HepG2 (cell line): ENCODE measurements around the gene ZBTB4. TPM values are rescaled to one million over a fixed set of nuclear protein-coding genes. Genes with fewer than 3 reads are reported as not detected.

ENCODE experiments used
- ATAC-seq: fragments of 200-7000 bp; cut with Tn5 transposase; 3 replicates; pipeline ENCODE4 v1.9.1; 2020; ENCODE audit warnings: mild to moderate bottlenecking, moderate library complexity
- BruUV-seq: library from RNA; stranded (reverse); fragments of 400-500 nt; replicated peaks from 2 replicates; lab custom pipeline; 2021; lab: Mats Ljungman, UMichigan
- CTCF ChIA-PET: fragments of 300-600 bp; formaldehyde crosslinking; extraction: SDS; loops from one replicate; lab custom pipeline; 2021; ENCODE audit warnings: low total read pairs, inconsistent platforms, low intra/inter-chr PET ratio; lab: Yijun Ruan, JAX
- POLR2A ChIA-PET: fragments of 350-600 bp; sonication (Branson Sonifier 250); formaldehyde crosslinking; loops from one replicate; lab custom pipeline; 2020; ENCODE audit warnings: antibody characterized with exemption, inconsistent platforms; lab: Yijun Ruan, JAX
- DNase-seq: peaks from one replicate; pipeline ENCODE4 v3.0.0-alpha.2; 2015; ENCODE audit warnings: low spot score
- FAIRE-seq: peaks from 3 replicates; lab custom pipeline; 2011; peaks lifted over from hg19 to GRCh38; lab: Jason Lieb, UNC
- H2AFZ ChIP-seq: one replicate; pipeline ENCODE4 v1.6.1; 2011; ENCODE audit warnings: low read length, inconsistent platforms
- H3K27ac ChIP-seq: fragments of 300-600 bp; 3 replicates; pipeline ENCODE4 v1.8.0; 2011; ENCODE audit warnings: mixed run types, mild to moderate bottlenecking, mixed read lengths, low read length, inconsistent platforms; ENCODE audit not compliant: insufficient read depth; ENCODE audit errors: extremely low read length
- H3K27me3 ChIP-seq, 2 experiments: fragments of 200-600 bp in 1 of 2; 2 replicates in 1 of 2; 3 replicates in 1 of 2; pipeline versions ENCODE4 v1.6.0 to v1.8.0; 2011; ENCODE audit warnings: low read length in 2 of 2, mild to moderate bottlenecking in 2 of 2, moderate library complexity in 2 of 2, inconsistent platforms in 1 of 2; ENCODE audit not compliant: insufficient read depth in 2 of 2, control insufficient read depth in 1 of 2
- H3K36me3 ChIP-seq, 2 experiments: fragments of 200-600 bp in 1 of 2; replicated peaks in 1 of 2; 2 replicates in 1 of 2; 3 replicates in 1 of 2; pipeline versions ENCODE4 v1.5.1 to v1.8.0; 2011; ENCODE audit warnings: low read length in 2 of 2, inconsistent platforms in 1 of 2; ENCODE audit not compliant: insufficient read depth in 2 of 2, control insufficient read depth in 1 of 2
- H3K4me1 ChIP-seq: 2 replicates; pipeline ENCODE4 v1.5.1; 2012; ENCODE audit warnings: low read length, inconsistent platforms; ENCODE audit not compliant: insufficient read depth
- H3K4me2 ChIP-seq: 2 replicates; pipeline ENCODE4 v1.6.0; 2011; ENCODE audit warnings: low read depth, low read length, inconsistent platforms
- H3K4me3 ChIP-seq, 3 experiments: fragments of 200-600 bp in 1 of 3; sonication (generic), shearing (Covaris generic) in 1 of 3; replicated peaks in 1 of 3; 2 replicates each; pipeline ENCODE4 v1.5.1; 2011 to 2016; ENCODE audit warnings: low read length in 3 of 3, inconsistent platforms in 2 of 3, low read depth in 2 of 3, mild to moderate bottlenecking in 2 of 3, control low read depth in 1 of 3, mixed read lengths in 1 of 3; ENCODE audit not compliant: insufficient read depth in 1 of 3
- H3K79me2 ChIP-seq: one replicate; pipeline ENCODE4 v1.6.1; 2011; ENCODE audit warnings: low read length, inconsistent platforms; ENCODE audit not compliant: insufficient read depth
- H3K9ac ChIP-seq: 2 replicates; pipeline ENCODE4 v1.6.0; 2011; ENCODE audit warnings: mild to moderate bottlenecking, low read depth, low read length, inconsistent platforms; ENCODE audit not compliant: insufficient read depth
- H3K9me3 ChIP-seq: 2 replicates; pipeline ENCODE4 v1.5.1; 2012; ENCODE audit warnings: mild to moderate bottlenecking, low read length
- H4K20me1 ChIP-seq: 2 replicates; pipeline ENCODE4 v1.6.0; 2011; ENCODE audit warnings: inconsistent platforms, mild to moderate bottlenecking, low read length, moderate library complexity; ENCODE audit not compliant: insufficient read depth
- AGO2 ChIP-seq: fragments of 200-400 bp; formaldehyde crosslinking; optimal IDR thresholded peaks from 2 replicates; pipeline ENCODE3; 2017; ENCODE audit warnings: mild to moderate bottlenecking, low read depth, low read length, moderate library complexity
- ARID3A ChIP-seq: IDR thresholded peaks from 2 replicates; pipeline ENCODE4 v1.6.1; 2012; ENCODE audit warnings: low read depth, low read length, improper control_type of control experiment
- CENPX ChIP-seq: sonication (generic); formaldehyde crosslinking; IDR thresholded peaks from 2 replicates; pipeline ENCODE4 v1.9.0; 2021; ENCODE audit warnings: mild to moderate bottlenecking, missing genetic modification reagents, moderate library complexity
- HIVEP1 ChIP-seq: sonication (generic); formaldehyde crosslinking; IDR thresholded peaks from 2 replicates; pipeline ENCODE4 v1.4.0; 2020; ENCODE audit warnings: mild to moderate bottlenecking, missing genetic modification reagents
- NFATC3 ChIP-seq: sonication (generic); formaldehyde crosslinking; IDR thresholded peaks from 2 replicates; pipeline ENCODE4 v1.5.1; 2020; ENCODE audit warnings: mild to moderate bottlenecking, missing genetic modification reagents
- NFKB2 ChIP-seq: sonication (generic); formaldehyde crosslinking; IDR thresholded peaks from 2 replicates; pipeline ENCODE4 v1.4.0; 2020; ENCODE audit warnings: missing genetic modification reagents, borderline replicate concordance
- POLR2A ChIP-seq, 2 experiments: IDR thresholded peaks; 2 replicates each; pipeline ENCODE4 v1.6.1; 2011; ENCODE audit warnings: low read depth in 2 of 2, low read length in 2 of 2, mild to moderate bottlenecking in 1 of 2, moderate library complexity in 1 of 2; ENCODE audit not compliant: insufficient read depth in 1 of 2
- PRPF4 ChIP-seq: fragments of 200-400 bp; formaldehyde crosslinking; IDR thresholded peaks from 2 replicates; pipeline ENCODE4 v1.6.1; 2016; ENCODE audit warnings: low read length, low read depth; ENCODE audit not compliant: poor library complexity, severe bottlenecking
- REL ChIP-seq: sonication (generic); formaldehyde crosslinking; conservative IDR thresholded peaks from 2 replicates; pipeline ENCODE4 v1.8.0; 2022; ENCODE audit warnings: mild to moderate bottlenecking, missing genetic modification reagents, moderate library complexity
- SALL1 ChIP-seq: sonication (generic); formaldehyde crosslinking; IDR thresholded peaks from 2 replicates; pipeline ENCODE4 v1.8.0; 2022; ENCODE audit warnings: mild to moderate bottlenecking, missing genetic modification reagents
- ZNF740 ChIP-seq: sonication (generic); formaldehyde crosslinking; IDR thresholded peaks from 2 replicates; pipeline ENCODE4 v1.4.0; 2020; ENCODE audit warnings: missing genetic modification reagents
- WGBS: methylation state at CpG from one replicate; pipeline ENCODE4 v1.1.6; 2017; ENCODE audit warnings: low lambda C conversion rate; 5-methylcytosine and 5-hydroxymethylcytosine counted together
- in situ Hi-C: cut with HindIII; loops from 2 replicates; pipeline ENCODE4 v1.10.0; 2017; ENCODE audit warnings: low pct_unique_long_range_greater_than_20kb; ENCODE audit not compliant: extremely low pct_ligation_motif_present
- intact Hi-C: fragments of 100-400 bp; cut with micrococcal nuclease; formaldehyde crosslinking; loops from one replicate; pipeline ENCODE4 v1.10.0; 2022; ENCODE audit not compliant: unreplicated experiment
- polyA plus RNA-seq, 8 experiments: library from polyadenylated mRNA; depleted of rRNA in 3 of 8; stranded (reverse) in 7 of 8; unstranded in 1 of 8; fragments of >200 nt; fragmentation: Illumina TruSeq in 4 of 8; extraction: Trizol in 4 of 8; gene quantifications; 2 replicates each; pipeline versions ENCODE4 v1.2.1 to v1.2.3, GENCODE V29; 2011 to 2016; ENCODE audit warnings: low read depth in 4 of 8, missing spikeins in 1 of 8, mixed read lengths in 1 of 8; ENCODE audit not compliant: insufficient read depth in 1 of 8
- total RNA-seq, 5 experiments: library from RNA; depleted of rRNA; stranded (reverse); fragments of >200 nt; fragmentation: Illumina TruSeq; extraction: Trizol; gene quantifications; 2 replicates each; pipeline ENCODE4 v1.2.3, GENCODE V29; 2016; ENCODE audit warnings: low read depth in 1 of 5

ZBTB4 gene
- total and polyA plus RNA-seq, 2 of the 13 experiments (the other 11 are each of a cell fraction or from before 2014, with no cell fraction given): 4.3 to 7.4 TPM

GRCh38 chr17:7512105-7512504, 32.7 kb upstream of the ZBTB4 start:
- no peak overlapping the region for H3K9ac ChIP-seq

GRCh38 chr17:7511108-7511507, 31.7 kb upstream of the ZBTB4 start:
- H3K4me3 ChIP-seq: no peak overlapping the region
- H4K20me1 ChIP-seq: no peaks in the 10 kb centered on the region
- intact Hi-C loops (no loop called here), in situ Hi-C loops (loop anchor here (5.0 kb wide), 1 partner anchor 46 kb away; the partner anchor contains the start of gene TNFSF13)
- TF ChIP-seq AGO2 (peak; percentile 49), SALL1 (CRISPR knock-in tag) (no peak), POLR2A (IDR thresholded peaks at IDR 0.05; ENCODE audit: insufficient read depth in 1 of 2, low read depth in 2 of 2, low read length in 2 of 2) (peak in 1 of 2 experiments; percentile 11; a peak in 1 of 4 replicates), ARID3A (no peak), PRPF4 (no peak), HIVEP1 (CRISPR knock-in tag) (no peak), CENPX (CRISPR knock-in tag) (no peak)
- no peak for ATAC-seq
- ChIA-PET POLR2A (no interaction called here), CTCF (no interaction called here)
- H3K27me3 ChIP-seq: no peaks in the 10 kb centered on the region
- H3K4me1 ChIP-seq: peaks cover 3% of the 10 kb centered on the region
- no peaks in the 10 kb centered on the region for H3K9me3 ChIP-seq
- no peak for FAIRE-seq
- 93% methylated on average over 8 of the region's 10 CpGs for WGBS
- no peaks in the 10 kb centered on the region for H3K79me2 ChIP-seq
- H2AFZ ChIP-seq: no peak overlapping the region
- DNase-seq: no peak
- H3K27ac ChIP-seq: no peak overlapping the region
- no TSS peak for BruUV-seq
- no peak overlapping the region for H3K9ac ChIP-seq
- no peak overlapping the region for H3K4me2 ChIP-seq
- peaks cover 34 to 71% of the 10 kb centered on the region in 2 experiments for H3K36me3 ChIP-seq

More at GRCh38 chr17:7512105-7512504, 32.7 kb upstream of the ZBTB4 start:
- ATAC-seq (no peak; the same call in 2 of the 3 replicates), DNase-seq (no peak), FAIRE-seq (no peak)
- ChIA-PET CTCF (no interaction called here), POLR2A (no interaction called here)
- no TSS peak for BruUV-seq
- WGBS: 97% methylated on average over 9 of the region's 15 CpGs
- Histone ChIP-seq H3K4me1 (peaks cover 5% of the 10 kb centered on the region), H3K4me2 (no peak overlapping the region), H2AFZ (no peak overlapping the region), H3K79me2 (no peaks in the 10 kb centered on the region), H3K4me3 (no peak overlapping the region), H3K9me3 (no peaks in the 10 kb centered on the region), H3K27me3 (no peaks in the 10 kb centered on the region), H3K36me3 (peaks cover 34 to 62% of the 10 kb centered on the region in 2 experiments), H3K27ac (no peak overlapping the region), H4K20me1 (no peaks in the 10 kb centered on the region)
- TF ChIP-seq ZNF740 (CRISPR knock-in tag) (0 out of 2 replicates have a peak, but pooled peaks have one; percentile 27), AGO2 (peak; percentile 67), NFATC3 (CRISPR knock-in tag) (no peak), REL (CRISPR knock-in tag) (no peak), NFKB2 (CRISPR knock-in tag) (no peak)
- intact Hi-C loops: no loop called here
- in situ Hi-C loops: loop anchor here (5.0 kb wide), 1 partner anchor 45 kb away; the partner anchor contains the start of gene TNFSF13
